Endothelial cell of umbilical vein (primary cell): ENCODE results near the gene PHPT1. TPM values are rescaled to one million over a fixed set of nuclear protein-coding genes. Genes with fewer than 3 reads are reported as not detected.

Experiments
- BruUV-seq: library from RNA; stranded (reverse); fragments of 400-500 nt; replicated peaks from 2 replicates; lab custom pipeline; 2021; lab: Mats Ljungman, UMichigan
- CTCF ChIA-PET: fragments of 300-600, 350-600 bp; sonication (Branson Sonifier 250); formaldehyde crosslinking; loops from one replicate; lab custom pipeline; 2021; ENCODE audit warnings: antibody characterized with exemption, inconsistent platforms; lab: Charles Lee
- POLR2A ChIA-PET: fragments of 300-600, 350-600 bp; sonication (Branson Sonifier 250); formaldehyde crosslinking; loops from one replicate; lab custom pipeline; 2021; ENCODE audit warnings: antibody characterized with exemption, inconsistent platforms; lab: Charles Lee
- DNase-seq: peaks from one replicate; pipeline ENCODE4 v3.0.0-alpha.2; 2011; ENCODE audit warnings: low read depth, low spot score
- FAIRE-seq: peaks from 2 replicates; lab custom pipeline; 2011; peaks lifted over from hg19 to GRCh38; lab: Jason Lieb, UNC
- H2AFZ ChIP-seq: 2 replicates; pipeline ENCODE4 v1.6.0; 2012; ENCODE audit warnings: low read depth, low read length, control low read depth, inconsistent platforms
- H3K27ac ChIP-seq: 2 replicates; pipeline ENCODE4 v1.5.1; 2011; ENCODE audit warnings: low read depth, mild to moderate bottlenecking, control low read depth, low read length, moderate library complexity; ENCODE audit not compliant: insufficient read depth
- H3K27me3 ChIP-seq, 2 experiments: 2 replicates each; pipeline versions ENCODE4 v1.6.0 to v1.6.1; 2011; ENCODE audit warnings: low read length in 2 of 2, mixed read lengths in 1 of 2; ENCODE audit not compliant: control insufficient read depth in 2 of 2, insufficient read depth in 2 of 2
- H3K36me3 ChIP-seq, 2 experiments: 2 replicates in 1 of 2; 3 replicates in 1 of 2; pipeline ENCODE4 v1.5.1; 2011; ENCODE audit warnings: low read length in 2 of 2, mild to moderate bottlenecking in 1 of 2, moderate library complexity in 1 of 2; ENCODE audit not compliant: control insufficient read depth in 2 of 2, insufficient read depth in 2 of 2; ENCODE audit errors: extremely low read depth in 1 of 2
- H3K4me1 ChIP-seq: 3 replicates; pipeline ENCODE4 v1.5.1; 2011; ENCODE audit warnings: mild to moderate bottlenecking, low read length; ENCODE audit not compliant: control insufficient read depth, insufficient read depth; ENCODE audit errors: extremely low read depth
- H3K4me2 ChIP-seq: 2 replicates; pipeline ENCODE4 v1.6.1; 2011; ENCODE audit warnings: low read length, control low read depth, mixed read lengths; ENCODE audit not compliant: insufficient read depth
- H3K4me3 ChIP-seq, 3 experiments: fragments of 200-600 bp in 1 of 3; sonication (generic), shearing (Covaris generic) in 1 of 3; replicated peaks in 1 of 3; 2 replicates each; pipeline ENCODE4 v1.5.1; 2011 to 2016; ENCODE audit warnings: control low read depth in 3 of 3, low read length in 3 of 3, mild to moderate bottlenecking in 2 of 3, inconsistent platforms in 1 of 3, low read depth in 1 of 3, moderate library complexity in 1 of 3; ENCODE audit not compliant: insufficient read depth in 1 of 3
- H3K79me2 ChIP-seq: 2 replicates; pipeline ENCODE4 v1.6.0; 2012; ENCODE audit warnings: low read length, inconsistent platforms; ENCODE audit not compliant: control insufficient read depth, insufficient read depth
- H3K9ac ChIP-seq: replicated peaks from 2 replicates; pipeline ENCODE3; 2011; ENCODE audit warnings: low read length, control low read depth; ENCODE audit not compliant: insufficient read depth; ENCODE audit errors: extremely low read depth
- H3K9me1 ChIP-seq: replicated peaks from 3 replicates; pipeline ENCODE4 v1.6.0; 2011; ENCODE audit warnings: mild to moderate bottlenecking, low read length; ENCODE audit not compliant: control insufficient read depth, insufficient read depth; ENCODE audit errors: extremely low read depth
- H3K9me3 ChIP-seq: replicated peaks from 2 replicates; pipeline ENCODE4 v1.5.1; 2012; ENCODE audit warnings: low read length, inconsistent platforms; ENCODE audit not compliant: control insufficient read depth, insufficient read depth
- H4K20me1 ChIP-seq: replicated peaks from 2 replicates; pipeline ENCODE3; 2011; ENCODE audit warnings: mild to moderate bottlenecking, low read length; ENCODE audit not compliant: control insufficient read depth, insufficient read depth; ENCODE audit errors: extremely low read depth
- CTCF ChIP-seq, 2 donors: IDR thresholded peaks; 1 replicate in 1 of 2; 2 replicates in 1 of 2; pipeline ENCODE4 v1.5.1; 2011; ENCODE audit warnings: low read length in 2 of 2, mild to moderate bottlenecking in 2 of 2, moderate library complexity in 2 of 2, control low read depth in 1 of 2, inconsistent platforms in 1 of 2, low read depth in 1 of 2; ENCODE audit not compliant: insufficient read depth in 1 of 2; ENCODE audit errors: extremely low read depth in 1 of 2
- EZH2 ChIP-seq: IDR thresholded peaks from 2 replicates; pipeline ENCODE4 v1.6.1; 2012; ENCODE audit warnings: borderline replicate concordance, low read depth, mild to moderate bottlenecking, moderate library complexity, low read length, inconsistent platforms; ENCODE audit not compliant: severe bottlenecking
- FOS ChIP-seq: IDR thresholded peaks from 2 replicates; pipeline ENCODE4 v1.6.1; 2011; ENCODE audit warnings: mild to moderate bottlenecking, low read length, moderate library complexity, borderline replicate concordance; ENCODE audit not compliant: insufficient read depth
- GATA2 ChIP-seq: IDR thresholded peaks from 2 replicates; pipeline ENCODE4 v1.7.0; 2011; ENCODE audit warnings: low read depth, mild to moderate bottlenecking, moderate library complexity, mixed read lengths, low read length; ENCODE audit not compliant: insufficient read length, insufficient read depth
- JUN ChIP-seq: IDR thresholded peaks from 2 replicates; pipeline ENCODE4 v1.6.1; 2011; ENCODE audit warnings: borderline replicate concordance, low read depth; ENCODE audit not compliant: insufficient read length, insufficient read depth
- MAX ChIP-seq: IDR thresholded peaks from 2 replicates; pipeline ENCODE4 v1.6.1; 2011; ENCODE audit not compliant: insufficient read depth, insufficient read length
- MYC ChIP-seq: IDR thresholded peaks from one replicate; pipeline ENCODE4 v1.6.1; 2011; ENCODE audit warnings: mild to moderate bottlenecking, low read depth, low read length
- POLR2A ChIP-seq: IDR thresholded peaks from 2 replicates; pipeline ENCODE4 v1.6.1; 2012; ENCODE audit warnings: low read depth, mild to moderate bottlenecking, control low read depth, low read length
- POLR2AphosphoS5 ChIP-seq: IDR thresholded peaks from 2 replicates; pipeline ENCODE4 v1.6.1; 2012; ENCODE audit warnings: low read depth, mild to moderate bottlenecking, control low read depth, low read length, moderate library complexity; ENCODE audit not compliant: insufficient read depth
- dilution Hi-C: fragments of 300-500 bp; cut with MboI; formaldehyde crosslinking; loops from one replicate; pipeline ENCODE4 v1.15.0; 2019; ENCODE audit warnings: low sequenced_read_pairs; ENCODE audit not compliant: extremely low pct_ligation_motif_present
- intact Hi-C: fragments of 100-400 bp; cut with micrococcal nuclease; formaldehyde crosslinking; loops from one replicate; pipeline ENCODE4 v1.10.0; 2022
- polyA plus RNA-seq, 4 experiments: library from polyadenylated mRNA; depleted of rRNA in 3 of 4; stranded (reverse) in 3 of 4; unstranded in 1 of 4; fragments of >200 nt; gene quantifications; 2 replicates each; pipeline versions ENCODE4 v1.2.1 to v1.2.3, GENCODE V29; 2011 to 2012; ENCODE audit warnings: missing spikeins in 1 of 4
- total RNA-seq: library from RNA; stranded (reverse); gene quantifications from 2 replicates; pipeline ENCODE4 v1.2.3, GENCODE V29; 2021

PHPT1 gene
- total and polyA plus RNA-seq, 2 donors (not counting 3 experiments of a cell fraction or from before 2014, with no cell fraction given): 139 to 319 TPM

GRCh38 chr9:136840140-136840876 lies 8.9 kb upstream of the PHPT1 start:
- intact Hi-C loops (loop anchor here (5.0 kb wide), 2 partner anchors 33 to 157 kb away; partner anchors contain the start of genes CLIC3 and RABL6), dilution Hi-C loops (no loop called here)
- H3K4me1 ChIP-seq: peaks cover 3% of the 10 kb centered on the region
- no peak for DNase-seq
- TF ChIP-seq EZH2 (no peak), GATA2 (no peak), POLR2AphosphoS5 (no peak), POLR2A (no peak), FOS (no peak), MYC (no peak), MAX (no peak), JUN (no peak), CTCF (IDR thresholded peaks at IDR 0.05; ENCODE audit: extremely low read depth in 1 of 2, insufficient read depth in 1 of 2, low read depth in 1 of 2, low read length in 2 of 2) (no peak)
- no peak overlapping the region for H3K9ac ChIP-seq
- ChIA-PET POLR2A (interaction anchor here (0.6 kb wide), 1 partner anchor 69 kb away, joined by 7 read pairs; no protein-coding TSS in a partner anchor), CTCF (interaction anchor here (0.6 to 1.0 kb wide), 2 partner anchors 13 to 19 kb away, joined by 3 to 4 read pairs; no protein-coding TSS in a partner anchor)
- H2AFZ ChIP-seq: no peak overlapping the region
- peaks cover 0 to 13% of the 10 kb centered on the region in 2 experiments for H3K36me3 ChIP-seq
- H4K20me1 ChIP-seq: no peaks in the 10 kb centered on the region
- H3K79me2 ChIP-seq: no peaks in the 10 kb centered on the region
- H3K27me3 ChIP-seq: peaks cover 2 to 11% of the 10 kb centered on the region in 2 experiments
- no peak overlapping the region for H3K4me3 ChIP-seq
- BruUV-seq: no TSS peak
- no peak for FAIRE-seq
- H3K9me3 ChIP-seq: no peaks in the 10 kb centered on the region
- H3K27ac ChIP-seq: no peak overlapping the region
- H3K4me2 ChIP-seq: no peak overlapping the region
- H3K9me1 ChIP-seq: no peaks in the 10 kb centered on the region
